GM18508 (cell line): Measurements from ENCODE around the gene LYPD6.

Experiments
- ATAC-seq: cut with Tn5 transposase; IDR thresholded peaks from one replicate; pipeline ENCODE4 v1.9.1; 2021; ENCODE audit warnings: moderate number of reproducible peaks; ENCODE audit not compliant: insufficient read depth, unreplicated experiment

Gene LYPD6

DNA sequence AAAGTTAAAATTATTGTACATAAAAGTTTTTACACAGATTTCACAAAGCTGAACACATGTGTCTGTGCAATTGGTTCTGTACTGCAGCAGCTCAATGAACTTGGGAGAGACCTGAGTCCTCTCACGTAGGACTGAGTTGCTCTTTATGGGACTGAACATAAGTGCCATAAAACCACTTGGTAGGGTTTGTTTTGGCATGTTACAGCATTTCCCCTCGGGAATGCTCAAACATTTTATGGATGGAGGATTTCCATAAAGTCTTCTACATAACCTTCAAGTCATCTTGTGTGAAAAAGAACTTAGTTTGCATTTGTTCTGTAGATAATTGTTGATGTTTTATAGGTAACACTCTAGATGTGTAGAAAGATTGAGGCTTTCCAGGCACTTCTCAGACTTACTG lies 15.9 kb downstream of the LYPD6 start:
- ATAC-seq, result no peak

DNA sequence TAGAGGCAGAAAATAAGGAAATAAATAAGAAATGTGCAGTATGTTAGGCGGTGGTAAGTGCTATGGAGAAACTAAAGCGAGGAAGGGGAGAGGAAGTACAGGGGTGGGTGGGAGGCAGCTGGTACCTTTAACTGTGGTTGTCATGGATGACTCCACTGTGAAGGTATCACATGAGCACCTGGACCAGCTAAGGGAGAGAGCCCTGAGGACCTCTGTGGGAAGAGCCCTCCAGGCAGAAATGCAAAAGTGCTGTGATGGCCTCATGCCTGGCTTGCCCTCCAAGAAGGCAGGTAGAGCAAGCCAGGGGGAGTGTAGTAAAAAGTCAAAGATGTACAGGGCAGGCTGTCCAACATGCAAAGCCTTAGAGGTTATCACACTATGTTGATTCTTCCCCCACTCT lies 17.9 kb downstream of the LYPD6 start:
- ATAC-seq, result no peak

DNA sequence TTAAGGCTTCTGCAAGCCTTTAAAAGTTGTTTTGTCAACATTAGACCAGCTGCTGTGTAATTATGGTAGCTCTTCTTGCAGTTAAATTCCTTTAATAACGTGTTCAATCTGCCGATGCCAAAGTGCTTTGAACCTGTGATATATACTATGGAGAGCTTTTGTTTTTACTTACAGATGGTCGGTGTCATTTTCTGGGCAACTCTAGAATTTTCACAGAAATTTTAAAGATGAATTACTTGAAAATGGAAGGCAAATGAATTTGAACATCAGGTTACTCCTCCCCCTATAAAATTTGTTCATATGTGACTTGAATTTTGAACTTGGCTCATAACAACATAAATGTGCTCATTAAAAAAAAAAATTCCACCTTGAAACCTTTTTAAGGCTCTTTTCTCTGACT lies 23.0 kb downstream of the LYPD6 start:
- ATAC-seq, result no peak

DNA sequence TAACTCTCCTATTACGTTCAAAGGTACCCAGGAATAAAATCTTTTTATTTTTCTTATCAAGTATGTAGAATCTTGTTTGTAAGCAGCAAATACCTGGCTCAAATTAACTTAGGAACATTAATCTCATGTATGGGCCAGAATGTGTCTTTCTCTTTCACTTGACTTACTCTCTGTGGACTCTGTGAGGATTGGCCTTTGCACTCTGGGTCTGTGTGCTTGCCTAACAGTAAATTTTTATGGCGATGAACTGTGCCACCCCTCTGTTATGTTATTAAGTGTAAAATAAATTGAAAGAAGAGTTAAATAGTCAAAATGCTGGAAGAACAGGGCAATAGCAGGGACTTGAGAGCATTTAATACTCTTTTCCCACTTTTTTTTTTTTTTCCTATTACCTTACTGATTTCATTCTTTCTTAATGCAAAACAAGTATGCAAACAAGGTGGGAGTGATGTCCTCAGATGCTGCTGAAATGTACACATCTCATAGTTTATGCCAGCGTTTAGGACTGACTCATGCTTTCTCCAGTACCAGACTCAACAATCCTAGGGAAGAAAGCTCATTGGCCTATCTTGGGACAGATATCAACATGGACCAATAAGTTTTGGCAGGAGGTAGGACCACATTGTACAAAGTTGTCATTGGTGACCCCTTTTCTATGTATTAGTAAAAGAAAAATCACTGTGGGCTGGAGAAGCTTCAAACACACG lies 25.5 kb downstream of the LYPD6 start:
- no peak for ATAC-seq

DNA sequence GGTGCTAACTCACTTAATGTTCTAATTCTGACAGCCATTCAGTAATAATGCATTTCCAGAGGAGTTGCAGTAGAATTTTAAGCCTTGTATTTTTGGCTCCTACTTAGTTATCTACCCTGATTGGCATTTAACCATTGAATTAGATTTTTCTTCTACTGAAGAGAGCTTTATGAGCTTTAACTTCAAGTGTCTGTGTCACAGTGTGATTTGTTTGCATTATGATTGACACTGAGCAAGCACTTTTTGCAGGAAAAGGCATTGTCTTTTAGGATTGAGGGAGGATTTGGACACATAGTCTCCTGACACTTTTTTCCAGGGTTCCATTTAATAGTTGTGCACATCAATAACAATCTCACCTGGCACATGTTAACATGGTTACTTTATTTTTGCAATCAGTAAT lies 26.7 kb downstream of the LYPD6 start:
- ATAC-seq, result no peak

DNA sequence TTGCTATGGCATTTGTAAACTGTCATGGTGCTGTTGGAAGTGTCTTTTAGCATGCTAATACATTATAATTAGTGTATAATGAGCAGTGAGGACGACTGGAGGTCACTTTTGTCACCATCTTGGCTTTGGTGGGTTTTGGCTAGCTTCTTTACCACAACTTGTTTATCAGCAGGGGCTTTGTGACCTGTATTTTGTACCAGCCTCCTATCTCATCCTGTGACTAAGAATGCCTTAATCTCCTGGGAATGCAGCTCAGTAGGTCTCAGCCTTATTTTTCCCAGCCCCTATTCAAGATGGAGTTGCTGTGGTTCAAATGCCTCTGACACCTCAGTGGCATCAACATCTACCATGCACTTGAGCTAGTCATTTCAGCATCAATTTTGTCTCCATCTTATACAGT lies 29.7 kb downstream of the LYPD6 start:
- no peak for ATAC-seq

DNA sequence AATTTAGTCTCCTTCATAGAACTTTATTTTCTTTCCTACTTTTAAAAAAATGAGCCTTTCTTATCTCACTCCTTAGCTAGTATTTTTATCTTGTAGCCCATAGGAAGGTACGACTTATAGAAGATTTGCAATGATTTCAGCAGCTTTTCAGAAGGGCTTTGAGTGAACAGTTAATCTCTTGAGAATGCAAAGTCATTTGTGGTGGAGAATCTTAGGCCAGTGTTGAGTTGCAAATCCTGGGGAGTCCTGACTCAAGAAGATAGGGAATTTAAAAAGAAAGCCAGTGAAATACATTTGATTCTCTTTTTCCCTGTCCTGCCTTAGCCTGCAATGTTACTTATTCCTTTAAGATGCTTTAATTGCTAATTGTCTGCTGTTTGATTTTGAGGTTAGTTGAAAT lies 33.6 kb downstream of the LYPD6 start:
- ATAC-seq, result no peak

DNA sequence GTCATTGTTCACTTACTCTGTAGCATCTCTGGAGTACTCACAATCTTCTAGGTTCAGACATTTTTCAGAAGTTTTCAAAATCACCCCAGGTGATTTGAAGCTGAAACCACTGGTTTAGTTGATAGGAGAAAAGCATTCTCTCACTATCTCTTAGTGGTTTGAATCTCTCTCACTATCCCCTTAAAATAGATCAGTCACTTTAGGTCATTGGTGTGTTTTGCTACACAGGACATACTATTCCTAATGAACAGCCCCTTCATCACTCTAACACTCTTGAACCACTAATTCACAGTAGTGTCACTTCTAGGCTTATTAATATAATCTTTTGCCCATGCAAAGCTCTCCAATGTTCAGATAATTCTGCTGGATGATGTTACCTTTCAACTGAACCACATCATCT lies 34.5 kb downstream of the LYPD6 start:
- no peak for ATAC-seq

DNA sequence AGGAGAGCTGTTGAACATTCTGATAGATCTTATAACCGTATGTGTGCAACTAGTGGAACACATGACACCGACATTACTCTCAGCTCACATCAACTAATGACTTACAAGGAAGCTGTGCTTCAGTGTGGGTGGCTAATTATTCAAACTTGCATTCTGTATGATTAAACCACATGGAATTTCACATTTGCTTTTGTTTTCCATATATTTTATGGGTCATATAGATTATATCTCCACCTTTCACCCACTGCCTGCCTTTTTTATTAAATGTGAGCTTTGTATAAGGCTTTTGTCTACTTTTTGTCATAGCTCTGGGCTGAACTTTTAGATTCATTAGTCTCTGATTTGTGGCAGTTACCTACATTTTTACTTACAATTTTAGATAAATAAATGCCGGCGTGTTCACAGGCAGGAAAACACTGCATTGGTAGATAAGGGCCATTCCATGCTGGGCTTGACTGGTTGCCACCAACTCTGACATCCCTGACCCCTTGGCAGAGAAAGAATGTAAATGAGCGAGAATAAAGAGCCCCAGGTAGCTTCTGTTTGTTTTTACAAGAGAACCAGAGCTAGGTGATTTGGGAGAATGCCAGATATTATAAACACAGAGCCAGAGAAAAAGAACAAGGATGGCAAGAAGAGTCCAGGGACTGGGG lies 35.7 kb downstream of the LYPD6 start:
- no peak for ATAC-seq

DNA sequence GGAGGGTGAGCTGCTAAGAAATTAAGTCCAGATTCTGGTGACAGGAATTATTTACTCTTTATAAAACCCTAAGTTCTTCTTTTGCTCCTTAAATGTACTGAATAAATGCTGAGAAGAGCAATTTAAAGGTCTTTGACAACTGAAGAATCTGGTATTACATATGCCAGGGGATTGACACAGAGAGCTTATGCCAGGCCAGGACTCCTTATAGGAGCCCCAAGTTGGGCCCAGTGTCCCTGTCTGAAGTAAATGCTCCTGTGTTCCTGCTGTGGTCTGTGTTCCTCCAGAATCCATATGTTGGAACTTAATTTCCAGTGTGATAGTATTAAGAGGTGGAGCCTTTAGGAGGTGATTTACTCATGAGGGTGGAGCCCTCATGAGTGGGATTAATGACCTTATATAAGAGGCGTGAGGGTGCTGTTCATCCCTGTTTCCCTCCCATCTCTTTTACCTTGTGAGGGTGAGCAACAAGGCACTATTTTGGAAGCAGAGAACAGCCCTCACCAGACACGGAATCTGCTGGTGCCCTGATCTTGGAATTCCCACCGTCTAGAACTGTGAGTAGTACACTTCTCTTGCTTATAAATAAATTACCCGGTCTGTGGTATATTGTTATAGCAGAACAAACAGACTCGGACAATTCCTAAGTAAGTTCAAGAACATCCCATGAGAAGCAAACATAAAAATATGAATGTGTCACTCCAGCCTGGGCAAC lies 39.8 kb downstream of the LYPD6 start:
- no peak for ATAC-seq

DNA sequence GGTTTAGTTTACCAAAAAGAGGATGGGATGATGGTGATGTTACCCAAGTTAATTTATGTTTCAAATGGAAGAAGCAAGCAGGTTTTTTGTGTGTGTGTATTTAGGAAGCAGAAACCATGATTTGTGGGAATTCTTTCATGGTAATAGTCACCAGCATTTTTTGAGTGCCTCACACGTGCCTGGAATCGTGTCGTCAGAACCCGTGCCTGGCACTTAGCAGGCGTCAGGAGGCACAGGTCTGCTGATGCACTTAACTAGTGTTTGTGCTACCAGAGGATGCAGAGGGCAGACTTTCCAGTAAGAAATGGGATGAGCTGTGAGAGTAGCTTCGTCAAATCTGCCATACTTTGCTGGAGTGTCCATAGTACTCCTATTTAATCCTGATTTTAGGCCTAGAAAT lies 41.1 kb downstream of the LYPD6 start:
- ATAC-seq, result no peak

DNA sequence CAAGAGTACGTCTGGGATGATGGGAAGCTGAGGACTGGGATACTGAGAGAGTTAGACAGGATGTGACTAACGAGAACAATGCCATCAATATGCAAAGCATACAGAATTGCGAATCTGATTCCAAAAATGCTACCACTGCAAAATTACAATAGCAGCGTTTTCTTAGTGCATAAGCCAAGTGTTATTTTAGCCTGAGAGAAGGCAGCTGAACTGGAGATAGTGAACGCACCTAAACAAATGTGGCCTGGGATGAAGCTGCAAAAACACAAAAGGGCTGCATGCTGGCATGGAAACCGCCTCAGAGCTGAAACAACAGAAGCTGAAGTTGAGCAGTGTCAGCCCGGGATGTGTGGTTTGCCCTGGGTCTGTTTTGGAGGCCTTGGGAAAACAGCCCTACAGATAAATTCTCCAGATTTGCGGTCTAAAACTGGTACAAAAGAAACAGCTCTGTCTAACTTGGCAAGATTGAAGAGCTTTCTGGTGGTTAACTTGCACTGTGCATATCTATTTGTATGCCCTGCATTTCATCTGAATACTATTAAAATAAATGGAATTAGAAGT lies 45.5 kb downstream of the LYPD6 start:
- no peak for ATAC-seq

DNA sequence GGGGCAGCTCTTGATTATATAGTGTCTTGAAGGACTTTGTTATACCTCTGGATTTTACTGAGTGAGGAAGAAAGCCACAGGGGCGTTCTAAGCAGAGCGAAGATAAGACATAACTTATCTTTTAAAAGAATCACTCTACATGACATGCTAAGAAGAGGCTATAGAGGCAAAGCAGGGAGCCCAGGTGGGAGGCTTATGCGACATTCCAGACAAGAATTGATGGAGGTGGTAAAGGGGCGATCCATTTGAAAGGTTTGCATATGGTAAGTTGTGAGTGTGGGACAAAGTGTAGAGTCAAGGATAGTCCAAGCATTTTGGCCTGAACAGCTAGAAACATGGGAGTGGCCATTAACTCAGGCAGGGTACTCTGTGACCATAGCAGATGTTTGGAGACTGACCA lies 49.8 kb downstream of the LYPD6 start:
- ATAC-seq, result no peak

DNA sequence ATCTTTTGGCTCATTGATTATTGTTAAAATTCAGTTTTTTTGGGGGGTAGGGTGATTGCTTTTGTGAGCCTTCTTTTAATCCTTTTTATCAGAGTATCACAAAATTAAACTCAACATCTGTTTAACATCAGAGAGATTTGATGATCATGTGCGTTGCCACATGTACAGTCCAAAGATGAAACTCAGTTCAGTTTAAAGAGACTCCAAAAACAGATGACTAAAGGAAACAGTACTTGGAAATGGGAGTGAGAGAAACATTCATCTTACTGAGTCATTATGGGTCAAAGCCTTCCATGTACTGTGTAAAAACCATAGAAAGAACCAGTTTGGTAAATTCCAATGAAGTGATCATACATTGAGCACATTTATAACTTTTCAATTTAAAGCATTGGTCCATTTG lies 53.0 kb downstream of the LYPD6 start:
- ATAC-seq, result no peak

DNA sequence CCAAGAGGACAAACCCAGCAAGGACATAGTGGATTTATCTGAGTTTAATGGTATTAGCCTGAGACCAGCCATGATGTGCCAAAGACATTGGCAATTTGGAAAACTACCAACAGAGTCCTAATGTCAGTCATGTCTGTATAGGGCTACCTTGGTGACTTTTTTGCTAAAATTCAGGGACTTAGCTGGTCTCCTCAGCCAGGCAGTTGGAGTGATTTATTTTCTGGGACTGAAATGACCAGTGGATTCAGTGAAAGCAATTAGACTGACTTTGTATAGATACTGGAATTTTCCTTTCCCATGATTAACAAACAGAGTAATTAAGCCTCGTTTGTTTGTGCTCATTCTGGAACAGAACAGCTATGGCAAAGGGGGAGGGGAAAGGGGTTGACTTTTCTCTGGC lies 55.0 kb downstream of the LYPD6 start:
- no peak for ATAC-seq

DNA sequence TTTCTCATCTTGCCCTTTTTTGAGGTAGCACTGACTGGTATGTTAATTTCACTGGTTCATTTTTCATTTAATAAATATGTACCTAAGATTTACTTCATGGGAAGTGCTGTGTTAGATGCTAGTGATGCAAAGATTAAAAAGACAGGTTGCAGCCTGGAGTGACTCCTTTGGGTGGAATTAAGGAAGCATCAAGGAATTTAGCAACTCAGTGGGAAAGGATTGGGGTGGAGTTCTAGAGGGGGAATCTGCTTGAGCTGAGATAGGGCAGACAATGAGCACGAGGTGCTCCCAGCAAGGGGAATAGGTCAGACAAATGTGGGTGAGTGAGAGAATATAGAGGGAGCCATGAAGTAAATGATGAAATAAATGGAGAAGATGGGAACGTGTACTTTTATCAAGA lies 57.0 kb downstream of the LYPD6 start:
- no peak for ATAC-seq

DNA sequence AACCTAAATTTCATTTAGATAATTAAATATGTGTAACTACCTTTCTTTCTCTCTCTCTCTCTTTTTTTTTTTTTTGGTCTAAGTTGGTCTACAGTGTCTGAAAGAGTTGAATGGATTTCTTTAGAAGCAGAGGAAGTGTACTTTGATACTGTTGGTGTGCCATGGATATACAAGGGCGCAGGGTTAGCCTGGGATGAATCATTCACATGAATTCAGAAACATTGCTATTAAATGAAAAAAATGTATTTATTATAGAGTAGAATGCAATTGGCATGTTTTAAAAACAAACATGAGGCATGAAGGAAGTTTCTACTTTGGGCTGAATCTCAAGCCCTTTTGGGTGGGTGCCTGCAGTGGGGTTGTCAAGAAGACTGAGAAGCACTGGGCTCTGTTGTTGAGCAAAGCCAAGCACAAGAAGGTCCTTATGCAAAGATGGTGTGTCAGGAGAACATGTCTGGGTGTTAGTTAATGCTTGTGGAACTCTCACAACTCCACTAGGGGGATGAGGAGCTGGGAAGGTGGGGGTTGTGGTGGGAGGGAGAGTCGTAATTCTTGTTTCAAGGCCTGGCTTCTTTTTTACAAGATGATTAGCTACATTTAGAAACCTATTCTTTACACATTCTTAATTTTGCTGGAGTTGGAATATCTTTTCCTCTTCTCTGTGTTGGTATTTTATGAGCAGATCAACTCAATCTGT lies 57.9 kb downstream of the LYPD6 start:
- no peak for ATAC-seq

DNA sequence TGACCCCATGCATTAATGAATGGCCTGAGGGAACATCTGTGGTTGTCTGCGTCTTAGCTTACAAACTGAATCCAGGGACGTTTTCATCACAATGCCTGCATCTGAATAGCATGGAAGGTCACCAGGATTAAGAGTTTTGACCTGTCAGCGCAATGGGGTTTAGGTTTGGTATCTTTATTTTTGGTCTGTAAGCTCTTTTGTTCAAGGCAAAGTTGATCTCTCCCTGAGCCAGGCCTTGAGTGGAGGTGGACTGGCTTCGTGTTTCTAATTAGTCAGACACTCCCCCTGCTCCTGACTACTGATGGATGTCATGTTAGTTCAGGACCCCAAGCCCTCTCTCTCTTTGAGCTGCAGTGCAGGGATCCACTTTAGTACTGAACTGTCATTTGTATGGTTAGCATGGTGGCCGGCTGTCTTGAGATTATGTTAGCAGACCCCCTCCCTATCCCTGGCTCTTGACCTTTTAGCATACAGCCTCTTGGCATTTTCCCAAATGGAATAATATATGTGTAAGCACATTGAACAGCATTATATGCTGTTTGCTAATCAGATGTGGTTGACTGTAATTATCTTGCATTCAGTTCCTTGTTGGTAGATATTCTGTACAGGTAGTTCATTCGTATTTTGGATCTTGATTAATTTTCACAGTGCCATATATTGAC lies 59.2 kb downstream of the LYPD6 start:
- ATAC-seq, result no peak

DNA sequence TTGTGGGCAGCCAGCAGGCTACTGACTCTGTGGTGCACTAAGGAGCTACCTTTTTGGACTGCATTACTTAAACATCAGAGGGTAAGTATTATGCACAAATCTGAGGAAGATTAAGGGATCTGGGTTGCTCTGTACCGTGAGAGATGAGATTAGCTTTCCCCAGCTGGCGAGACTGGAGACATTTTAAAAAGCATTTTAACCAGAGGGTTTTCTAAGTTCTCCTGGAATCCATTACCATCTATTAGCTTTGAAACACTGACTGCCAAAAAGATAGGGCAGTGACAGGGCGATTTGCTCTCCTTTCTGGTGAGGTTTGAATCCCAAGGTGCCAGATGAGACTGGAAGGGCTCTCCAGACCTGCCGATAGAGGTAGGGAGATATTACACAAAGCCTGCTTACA lies 63.2 kb downstream of the LYPD6 start:
- no peak for ATAC-seq

DNA sequence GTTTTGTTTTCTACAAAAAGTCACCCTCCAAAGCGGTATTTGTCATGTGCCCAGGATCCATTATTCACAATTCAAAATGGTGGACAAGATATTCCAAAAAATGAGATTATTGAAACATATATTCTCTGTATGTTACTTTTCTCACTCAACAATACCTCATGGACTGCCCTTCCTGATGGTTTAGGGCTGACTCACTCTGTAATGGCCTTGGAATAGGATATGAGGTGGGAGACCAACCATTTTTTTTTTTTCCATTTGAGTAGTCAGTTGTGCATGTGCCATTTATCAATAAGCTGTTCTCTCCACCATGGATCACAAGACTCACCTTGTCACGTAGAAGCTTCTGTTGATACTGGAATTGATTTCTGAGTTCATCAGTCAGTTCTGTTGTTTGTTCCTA lies 64.5 kb downstream of the LYPD6 start:
- no peak for ATAC-seq
